Endothelial cell of umbilical vein (primary cell): ENCODE data around the gene FOXP1. TPM values are rescaled to one million over a fixed set of nuclear protein-coding genes. Genes with fewer than 3 reads are reported as not detected.

ENCODE experiments used
- BruUV-seq: library from RNA; stranded (reverse); fragments of 400-500 nt; replicated peaks from 2 replicates; lab custom pipeline; 2021; lab: Mats Ljungman, UMichigan
- CTCF ChIA-PET: fragments of 300-600, 350-600 bp; sonication (Branson Sonifier 250); formaldehyde crosslinking; loops from one replicate; lab custom pipeline; 2021; ENCODE audit warnings: antibody characterized with exemption, inconsistent platforms; lab: Charles Lee
- POLR2A ChIA-PET: fragments of 300-600, 350-600 bp; sonication (Branson Sonifier 250); formaldehyde crosslinking; loops from one replicate; lab custom pipeline; 2021; ENCODE audit warnings: antibody characterized with exemption, inconsistent platforms; lab: Charles Lee
- DNase-seq: peaks from one replicate; pipeline ENCODE4 v3.0.0-alpha.2; 2011; ENCODE audit warnings: low read depth, low spot score
- FAIRE-seq: peaks from 2 replicates; lab custom pipeline; 2011; peaks lifted over from hg19 to GRCh38; lab: Jason Lieb, UNC
- H2AFZ ChIP-seq: 2 replicates; pipeline ENCODE4 v1.6.0; 2012; ENCODE audit warnings: low read depth, low read length, control low read depth, inconsistent platforms
- H3K27ac ChIP-seq: 2 replicates; pipeline ENCODE4 v1.5.1; 2011; ENCODE audit warnings: low read depth, mild to moderate bottlenecking, control low read depth, low read length, moderate library complexity; ENCODE audit not compliant: insufficient read depth
- H3K27me3 ChIP-seq, 2 experiments: 2 replicates each; pipeline versions ENCODE4 v1.6.0 to v1.6.1; 2011; ENCODE audit warnings: low read length in 2 of 2, mixed read lengths in 1 of 2; ENCODE audit not compliant: control insufficient read depth in 2 of 2, insufficient read depth in 2 of 2
- H3K36me3 ChIP-seq, 2 experiments: 2 replicates in 1 of 2; 3 replicates in 1 of 2; pipeline ENCODE4 v1.5.1; 2011; ENCODE audit warnings: low read length in 2 of 2, mild to moderate bottlenecking in 1 of 2, moderate library complexity in 1 of 2; ENCODE audit not compliant: control insufficient read depth in 2 of 2, insufficient read depth in 2 of 2; ENCODE audit errors: extremely low read depth in 1 of 2
- H3K4me1 ChIP-seq: 3 replicates; pipeline ENCODE4 v1.5.1; 2011; ENCODE audit warnings: mild to moderate bottlenecking, low read length; ENCODE audit not compliant: control insufficient read depth, insufficient read depth; ENCODE audit errors: extremely low read depth
- H3K4me2 ChIP-seq: 2 replicates; pipeline ENCODE4 v1.6.1; 2011; ENCODE audit warnings: low read length, control low read depth, mixed read lengths; ENCODE audit not compliant: insufficient read depth
- H3K4me3 ChIP-seq, 3 experiments: fragments of 200-600 bp in 1 of 3; sonication (generic), shearing (Covaris generic) in 1 of 3; replicated peaks in 1 of 3; 2 replicates each; pipeline ENCODE4 v1.5.1; 2011 to 2016; ENCODE audit warnings: control low read depth in 3 of 3, low read length in 3 of 3, mild to moderate bottlenecking in 2 of 3, inconsistent platforms in 1 of 3, low read depth in 1 of 3, moderate library complexity in 1 of 3; ENCODE audit not compliant: insufficient read depth in 1 of 3
- H3K79me2 ChIP-seq: 2 replicates; pipeline ENCODE4 v1.6.0; 2012; ENCODE audit warnings: low read length, inconsistent platforms; ENCODE audit not compliant: control insufficient read depth, insufficient read depth
- H3K9ac ChIP-seq: replicated peaks from 2 replicates; pipeline ENCODE3; 2011; ENCODE audit warnings: low read length, control low read depth; ENCODE audit not compliant: insufficient read depth; ENCODE audit errors: extremely low read depth
- H3K9me1 ChIP-seq: replicated peaks from 3 replicates; pipeline ENCODE4 v1.6.0; 2011; ENCODE audit warnings: mild to moderate bottlenecking, low read length; ENCODE audit not compliant: control insufficient read depth, insufficient read depth; ENCODE audit errors: extremely low read depth
- H3K9me3 ChIP-seq: replicated peaks from 2 replicates; pipeline ENCODE4 v1.5.1; 2012; ENCODE audit warnings: low read length, inconsistent platforms; ENCODE audit not compliant: control insufficient read depth, insufficient read depth
- H4K20me1 ChIP-seq: replicated peaks from 2 replicates; pipeline ENCODE3; 2011; ENCODE audit warnings: mild to moderate bottlenecking, low read length; ENCODE audit not compliant: control insufficient read depth, insufficient read depth; ENCODE audit errors: extremely low read depth
- CTCF ChIP-seq, 2 donors: IDR thresholded peaks; 1 replicate in 1 of 2; 2 replicates in 1 of 2; pipeline ENCODE4 v1.5.1; 2011; ENCODE audit warnings: low read length in 2 of 2, mild to moderate bottlenecking in 2 of 2, moderate library complexity in 2 of 2, control low read depth in 1 of 2, inconsistent platforms in 1 of 2, low read depth in 1 of 2; ENCODE audit not compliant: insufficient read depth in 1 of 2; ENCODE audit errors: extremely low read depth in 1 of 2
- EZH2 ChIP-seq: IDR thresholded peaks from 2 replicates; pipeline ENCODE4 v1.6.1; 2012; ENCODE audit warnings: borderline replicate concordance, low read depth, mild to moderate bottlenecking, moderate library complexity, low read length, inconsistent platforms; ENCODE audit not compliant: severe bottlenecking
- FOS ChIP-seq: IDR thresholded peaks from 2 replicates; pipeline ENCODE4 v1.6.1; 2011; ENCODE audit warnings: mild to moderate bottlenecking, low read length, moderate library complexity, borderline replicate concordance; ENCODE audit not compliant: insufficient read depth
- GATA2 ChIP-seq: IDR thresholded peaks from 2 replicates; pipeline ENCODE4 v1.7.0; 2011; ENCODE audit warnings: low read depth, mild to moderate bottlenecking, moderate library complexity, mixed read lengths, low read length; ENCODE audit not compliant: insufficient read length, insufficient read depth
- JUN ChIP-seq: IDR thresholded peaks from 2 replicates; pipeline ENCODE4 v1.6.1; 2011; ENCODE audit warnings: borderline replicate concordance, low read depth; ENCODE audit not compliant: insufficient read length, insufficient read depth
- MYC ChIP-seq: IDR thresholded peaks from one replicate; pipeline ENCODE4 v1.6.1; 2011; ENCODE audit warnings: mild to moderate bottlenecking, low read depth, low read length
- POLR2A ChIP-seq: IDR thresholded peaks from 2 replicates; pipeline ENCODE4 v1.6.1; 2012; ENCODE audit warnings: low read depth, mild to moderate bottlenecking, control low read depth, low read length
- POLR2AphosphoS5 ChIP-seq: IDR thresholded peaks from 2 replicates; pipeline ENCODE4 v1.6.1; 2012; ENCODE audit warnings: low read depth, mild to moderate bottlenecking, control low read depth, low read length, moderate library complexity; ENCODE audit not compliant: insufficient read depth
- dilution Hi-C: fragments of 300-500 bp; cut with MboI; formaldehyde crosslinking; loops from one replicate; pipeline ENCODE4 v1.15.0; 2019; ENCODE audit warnings: low sequenced_read_pairs; ENCODE audit not compliant: extremely low pct_ligation_motif_present
- intact Hi-C: fragments of 100-400 bp; cut with micrococcal nuclease; formaldehyde crosslinking; loops from one replicate; pipeline ENCODE4 v1.10.0; 2022
- polyA plus RNA-seq, 4 experiments: library from polyadenylated mRNA; depleted of rRNA in 3 of 4; stranded (reverse) in 3 of 4; unstranded in 1 of 4; fragments of >200 nt; gene quantifications; 2 replicates each; pipeline versions ENCODE4 v1.2.1 to v1.2.3, GENCODE V29; 2011 to 2012; ENCODE audit warnings: missing spikeins in 1 of 4
- total RNA-seq: library from RNA; stranded (reverse); gene quantifications from 2 replicates; pipeline ENCODE4 v1.2.3, GENCODE V29; 2021
- TF ChIP-seq, protein P1 (sequence below): IDR thresholded peaks from 2 replicates; pipeline ENCODE4 v1.6.1; 2011; ENCODE audit not compliant: insufficient read depth, insufficient read length

FOXP1 gene
- total and polyA plus RNA-seq, 2 donors (not counting 3 experiments of a cell fraction or from before 2014, with no cell fraction given): 41.0 to 107 TPM

GRCh38 chr3:71499227-71499876 lies 84.2 kb downstream of the FOXP1 start:
- Histone ChIP-seq H3K27me3 (no peaks in the 10 kb centered on the region), H3K79me2 (no peaks in the 10 kb centered on the region), H3K4me3 (no peak overlapping the region), H3K36me3 (no peaks in the 10 kb centered on the region), H4K20me1 (no peaks in the 10 kb centered on the region), H3K9me1 (no peaks in the 10 kb centered on the region), H3K9me3 (no peaks in the 10 kb centered on the region), H3K4me2 (no peak overlapping the region), H3K9ac (no peak overlapping the region), H2AFZ (no peak overlapping the region), H3K27ac (no peak overlapping the region), H3K4me1 (peaks cover 8% of the 10 kb centered on the region)
- intact Hi-C loops: no loop called here
- FAIRE-seq: no peak
- no peak for DNase-seq
- POLR2A ChIA-PET: interaction anchor here (0.6 kb wide), 1 partner anchor 14 kb away, joined by 3 read pairs; no protein-coding TSS in a partner anchor
- dilution Hi-C loops: no loop called here
- CTCF ChIA-PET: no interaction called here
- no peak for TF ChIP-seq GATA2
- no TSS peak for BruUV-seq

DNA sequence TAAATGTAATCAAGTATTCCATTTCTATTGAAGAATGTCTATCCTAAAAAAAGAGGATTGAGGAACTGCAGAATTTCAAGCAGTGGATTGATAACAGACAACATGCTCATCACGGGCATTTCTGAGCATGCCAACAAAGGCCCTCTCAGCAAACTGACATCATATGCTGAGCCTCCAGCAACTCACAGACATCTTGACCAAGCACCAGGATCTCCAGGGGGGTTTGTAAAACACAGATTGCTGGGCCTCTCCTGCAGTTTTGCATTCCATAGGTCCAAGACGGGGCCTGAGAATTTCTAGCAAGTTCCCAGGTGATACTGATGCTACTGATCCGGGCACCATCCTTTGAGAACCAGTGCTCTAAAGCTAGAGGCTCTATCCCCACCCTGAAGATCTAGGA lies 85.0 kb downstream of the FOXP1 start:
- Histone ChIP-seq H3K9ac (no peak overlapping the region), H3K36me3 (no peaks in the 10 kb centered on the region), H3K79me2 (no peaks in the 10 kb centered on the region), H3K9me1 (no peaks in the 10 kb centered on the region), H3K27me3 (no peaks in the 10 kb centered on the region), H3K4me1 (no peaks in the 10 kb centered on the region), H3K9me3 (no peaks in the 10 kb centered on the region), H3K27ac (no peak overlapping the region), H3K4me3 (no peak overlapping the region), H4K20me1 (no peaks in the 10 kb centered on the region), H2AFZ (no peak overlapping the region), H3K4me2 (no peak overlapping the region)
- no TSS peak for BruUV-seq
- intact Hi-C loops: no loop called here
- POLR2A ChIA-PET: interaction anchor here (0.6 kb wide), 1 partner anchor 13 kb away, joined by 3 read pairs; no protein-coding TSS in a partner anchor
- FAIRE-seq: no peak
- TF ChIP-seq FOS: no peak
- TF ChIP-seq, protein P1, sequence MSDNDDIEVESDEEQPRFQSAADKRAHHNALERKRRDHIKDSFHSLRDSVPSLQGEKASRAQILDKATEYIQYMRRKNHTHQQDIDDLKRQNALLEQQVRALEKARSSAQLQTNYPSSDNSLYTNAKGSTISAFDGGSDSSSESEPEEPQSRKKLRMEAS: no peak
- no peak for TF ChIP-seq JUN
- no peak for TF ChIP-seq GATA2
- TF ChIP-seq POLR2A: no peak
- TF ChIP-seq EZH2: no peak
- TF ChIP-seq CTCF (IDR thresholded peaks at IDR 0.05; ENCODE audit: extremely low read depth in 1 of 2, insufficient read depth in 1 of 2, low read depth in 1 of 2, low read length in 2 of 2): no peak
- no peak for TF ChIP-seq MYC
- no peak for TF ChIP-seq POLR2AphosphoS5
- dilution Hi-C loops: no loop called here
- CTCF ChIA-PET: interaction anchor here (0.9 to 1.2 kb wide), 2 partner anchors 13 to 35 kb away, joined by 3 to 4 read pairs; no protein-coding TSS in a partner anchor
- DNase-seq: no peak
